K562 (cell line): ENCODE data around the gene ASIC1. TPM values are rescaled to one million over a fixed set of nuclear protein-coding genes. Genes with fewer than 3 reads are reported as not detected.

Experiments
- ATAC-seq: fragments of 200-7000 bp; cut with Tn5 transposase; 3 replicates; pipeline ENCODE4 v1.9.1; 2020; ENCODE audit warnings: moderate library complexity
- BruUV-seq: library from RNA; stranded (reverse); fragments of 400-500 nt; replicated peaks from 2 replicates; lab custom pipeline; 2021; lab: Mats Ljungman, UMichigan
- CTCF ChIA-PET: fragments of 300-600 bp; formaldehyde crosslinking; extraction: SDS; loops from one replicate; lab custom pipeline; 2021; ENCODE audit warnings: low intra/inter-chr PET ratio; lab: Yijun Ruan, JAX
- POLR2A ChIA-PET: fragments of 300-600, 350-650 bp; sonication (Branson Sonifier 250); formaldehyde crosslinking; extraction: SDS; loops from one replicate; lab custom pipeline; 2021; ENCODE audit warnings: antibody characterized with exemption, inconsistent platforms; lab: Yijun Ruan, JAX
- DNase-seq, 4 experiments: peaks; one replicate each; pipeline versions ENCODE4 v3.0.0 to v3.0.0-alpha.2; 2011 to 2018; ENCODE audit warnings: low spot score in 3 of 4, mixed read lengths in 3 of 4; ENCODE audit errors: extremely low read depth in 1 of 4
- FAIRE-seq: peaks from 2 replicates; lab custom pipeline; 2011; peaks lifted over from hg19 to GRCh38; lab: Jason Lieb, UNC
- H2AFZ ChIP-seq: 2 replicates; pipeline ENCODE4 v1.6.0; 2011; ENCODE audit warnings: low read depth, low read length, control low read depth, inconsistent platforms
- H3K27ac ChIP-seq: fragments of 200-600 bp; 3 replicates; pipeline ENCODE4 v1.8.0; 2011; ENCODE audit warnings: low read depth, mild to moderate bottlenecking, control low read depth, inconsistent platforms, low read length, moderate library complexity, mixed read lengths; ENCODE audit errors: extremely low read depth
- H3K27me3 ChIP-seq, 2 experiments: fragments of 300-600 bp in 1 of 2; 2 replicates in 1 of 2; 3 replicates in 1 of 2; pipeline versions ENCODE4 v1.6.0 to v1.8.0; 2011; ENCODE audit warnings: inconsistent platforms in 2 of 2, low read length in 2 of 2, mild to moderate bottlenecking in 1 of 2, mixed read lengths in 1 of 2, moderate library complexity in 1 of 2; ENCODE audit not compliant: control insufficient read depth in 2 of 2, insufficient read depth in 2 of 2
- H3K36me3 ChIP-seq: fragments of 300-600 bp; 3 replicates; pipeline ENCODE4 v1.8.0; 2011; ENCODE audit warnings: mild to moderate bottlenecking, low read length, inconsistent platforms; ENCODE audit not compliant: control insufficient read depth, insufficient read depth
- H3K4me1 ChIP-seq, 2 experiments: fragments of 200-600 bp in 1 of 2; replicated peaks in 1 of 2; 2 replicates in 1 of 2; 3 replicates in 1 of 2; pipeline versions ENCODE4 v1.5.1 to v1.8.0; 2011; ENCODE audit warnings: inconsistent platforms in 2 of 2, low read length in 2 of 2, mild to moderate bottlenecking in 1 of 2, mixed read lengths in 1 of 2, moderate library complexity in 1 of 2; ENCODE audit not compliant: control insufficient read depth in 2 of 2, insufficient read depth in 2 of 2
- H3K4me2 ChIP-seq: 2 replicates; pipeline ENCODE4 v1.6.1; 2011; ENCODE audit warnings: low read length, control low read depth, inconsistent platforms, mixed read lengths; ENCODE audit not compliant: insufficient read depth
- H3K4me3 ChIP-seq: fragments of 200-600 bp; sonication (generic), shearing (Covaris generic); 2 replicates; pipeline ENCODE4 v1.5.1; 2016; ENCODE audit warnings: control low read depth, inconsistent platforms
- H3K79me2 ChIP-seq: fragments of 200-600 bp; 3 replicates; pipeline ENCODE4 v1.8.0; 2011; ENCODE audit warnings: low read length, inconsistent platforms; ENCODE audit not compliant: control insufficient read depth, insufficient read depth
- H3K9ac ChIP-seq, 2 experiments: 2 replicates each; pipeline versions ENCODE4 v1.6.0 to v1.6.1; 2011; ENCODE audit warnings: low read depth in 2 of 2, low read length in 2 of 2, control low read depth in 1 of 2, inconsistent platforms in 1 of 2, mild to moderate bottlenecking in 1 of 2, mixed read lengths in 1 of 2; ENCODE audit not compliant: insufficient read depth in 1 of 2
- H3K9me1 ChIP-seq: one replicate; pipeline ENCODE4 v1.6.0; 2011; ENCODE audit warnings: inconsistent platforms, mild to moderate bottlenecking, low read length, moderate library complexity; ENCODE audit not compliant: control insufficient read depth, insufficient read depth
- H3K9me3 ChIP-seq: replicated peaks from 2 replicates; pipeline ENCODE4 v1.5.1; 2011; ENCODE audit warnings: low read depth, low read length, inconsistent platforms; ENCODE audit not compliant: control insufficient read depth, insufficient read depth
- H4K20me1 ChIP-seq: replicated peaks from 2 replicates; pipeline ENCODE4 v1.6.1; 2011; ENCODE audit warnings: low read length, inconsistent platforms, mixed read lengths; ENCODE audit not compliant: control insufficient read depth, insufficient read depth
- FOXJ2 ChIP-seq: fragments of 200-800 bp; sonication (Bioruptor generic); IDR thresholded peaks from 2 replicates; pipeline ENCODE4 v1.6.1; 2016; ENCODE audit warnings: missing genetic modification characterization, missing compliant biosample characterization
- ILF3 ChIP-seq: fragments of 450-650 bp; IDR thresholded peaks from 2 replicates; pipeline ENCODE4 v1.6.1; 2018; ENCODE audit warnings: antibody characterized with exemption, mild to moderate bottlenecking, moderate library complexity, borderline replicate concordance
- KDM5B ChIP-seq: fragments of 200-600 bp; sonication (generic); IDR thresholded peaks from 2 replicates; pipeline ENCODE4 v1.6.1; 2012; ENCODE audit warnings: low read depth, mild to moderate bottlenecking, moderate library complexity, low read length, control low read depth, inconsistent platforms; ENCODE audit not compliant: insufficient replicate concordance
- NR0B1 ChIP-seq: fragments of 450-650 bp; IDR thresholded peaks from one replicate; pipeline ENCODE4 v1.6.1; 2018; ENCODE audit warnings: mild to moderate bottlenecking, moderate library complexity; ENCODE audit not compliant: partially characterized antibody
- XRCC3 ChIP-seq: fragments of 450-650 bp; IDR thresholded peaks from 2 replicates; pipeline ENCODE4 v1.6.1; 2017; ENCODE audit warnings: mild to moderate bottlenecking, moderate library complexity
- ZC3H11A ChIP-seq: IDR thresholded peaks from 2 replicates; pipeline ENCODE4 v1.6.1; 2012; ENCODE audit warnings: low read depth, low read length, improper control_type of control experiment
- ZEB2 ChIP-seq: fragments of 450-650 bp; IDR thresholded peaks from 2 replicates; pipeline ENCODE4 v1.6.1; 2016
- ZNF3 ChIP-seq: fragments of 250-450 bp; sonication (Bioruptor Pico); IDR thresholded peaks from 2 replicates; pipeline ENCODE4 v1.5.0; 2021; ENCODE audit warnings: mild to moderate bottlenecking, moderate library complexity
- ZSCAN29 ChIP-seq: fragments of 450-650 bp; IDR thresholded peaks from 2 replicates; pipeline ENCODE4 v1.6.1; 2017
- WGBS: fragments of 100-300 bp; shearing (Covaris generic); methylation state at CpG from one replicate; pipeline ENCODE4 v1.1.6; 2016; ENCODE audit warnings: low coverage, mixed read lengths; ENCODE audit not compliant: insufficient coverage; ENCODE audit errors: missing lambda C conversion rate; 5-methylcytosine and 5-hydroxymethylcytosine counted together
- in situ Hi-C: fragments of 300-500 bp; cut with MboI; formaldehyde crosslinking; loops from 4 replicates; pipeline ENCODE4 v1.15.0; 2018; ENCODE audit warnings: inconsistent platforms, mixed read lengths
- intact Hi-C: fragments of 100-400 bp; cut with micrococcal nuclease; formaldehyde crosslinking; loops from 2 replicates; pipeline ENCODE4 v1.14.2; 2022
- polyA plus RNA-seq, 8 experiments: library from polyadenylated mRNA; depleted of rRNA in 4 of 8; stranded (reverse) in 5 of 8; unstranded in 3 of 8; fragments of >200 nt; fragmentation: Nextera tagmentation in 2 of 8; fragmentation: Illumina TruSeq in 1 of 8; extraction: Ambion mirVana in 2 of 8; extraction: Trizol in 1 of 8; gene quantifications; 2 replicates each; pipeline versions ENCODE4 v1.2.1 to v1.2.3, GENCODE V29; 2011 to 2014; ENCODE audit warnings: inconsistent platforms in 1 of 8, missing spikeins in 1 of 8
- total RNA-seq, 7 experiments: library from RNA; depleted of rRNA in 6 of 7; stranded (reverse); fragments of >200 nt in 6 of 7; fragmentation: Illumina TruSeq in 2 of 7; extraction: Trizol in 2 of 7; gene quantifications; 2 replicates each; pipeline versions ENCODE4 v1.2.1 to v1.2.3, GENCODE V29; 2011 to 2021; ENCODE audit warnings: low replicate concordance in 1 of 7
- TF ChIP-seq, protein P1 (sequence below): fragments of 200-800 bp; sonication (Bioruptor generic); IDR thresholded peaks from 2 replicates; pipeline ENCODE4 v1.6.1; 2017; ENCODE audit warnings: missing genetic modification characterization, missing compliant biosample characterization

ASIC1 gene
- total and polyA plus RNA-seq, 9 of the 15 experiments (the other 6 are each of a cell fraction or from before 2014, with no cell fraction given): 0.01 to 1.7 (median 0.45) TPM

DNA sequence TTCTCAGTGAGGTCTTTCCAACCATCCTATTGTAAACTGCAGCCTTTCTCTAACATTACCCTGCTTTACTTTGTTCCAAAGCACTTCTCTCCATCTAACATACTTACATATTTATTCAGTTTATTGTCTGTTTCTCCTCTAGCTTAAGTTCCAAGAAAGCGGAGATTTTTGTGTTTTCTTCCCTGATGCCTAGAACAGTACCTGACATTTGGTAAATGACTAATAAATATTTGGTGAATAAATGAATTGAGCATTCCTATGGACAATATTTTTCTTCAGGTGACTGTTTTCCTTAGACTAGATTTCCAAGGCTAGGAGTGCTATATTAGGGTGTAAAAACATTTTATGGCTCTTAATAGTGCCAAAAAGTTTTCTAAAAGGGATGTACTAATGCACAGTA lies 34.5 kb upstream of the ASIC1 start:
- Histone ChIP-seq H2AFZ (no peak overlapping the region), H3K4me1 (peaks cover 12 to 18% of the 10 kb centered on the region in 2 experiments; a peak in 4 of 5 replicates), H3K79me2 (peaks cover 74% of the 10 kb centered on the region), H3K4me2 (0 out of 2 replicates have a peak overlapping the region, but pooled peaks have one; percentile 98), H3K27me3 (no peaks in the 10 kb centered on the region), H4K20me1 (0 out of 2 replicates have a peak, but pooled peaks cover 4% of the 10 kb centered on the region), H3K9ac (no peak overlapping the region; a peak in 1 of 4 replicates), H3K9me3 (no peaks in the 10 kb centered on the region), H3K36me3 (peaks cover 32% of the 10 kb centered on the region; the same call in 2 of the 3 replicates), H3K4me3 (no peak overlapping the region), H3K9me1 (no peaks in the 10 kb centered on the region), H3K27ac (no peak overlapping the region)
- ChIA-PET POLR2A (no interaction called here), CTCF (no interaction called here)
- no peak for ATAC-seq
- in situ Hi-C loops: no loop called here
- intact Hi-C loops: no loop called here
- 86% methylated on average over 1 of the region's 1 CpG for WGBS
- BruUV-seq: no TSS peak
- no peak for TF ChIP-seq ZC3H11A
- peak; percentile 64 for TF ChIP-seq ZNF3
- DNase-seq: no peak
- FAIRE-seq: no peak

GRCh38 chr12:50024227-50024626 lies 33.2 kb upstream of the ASIC1 start:
- no peak for ATAC-seq
- FAIRE-seq: no peak
- Histone ChIP-seq H3K4me2 (peak overlapping the region; percentile 98), H3K4me1 (peaks cover 9 to 13% of the 10 kb centered on the region in 2 experiments; a peak in 4 of 5 replicates), H3K9me3 (no peaks in the 10 kb centered on the region), H3K4me3 (peak overlapping the region; percentile 71), H4K20me1 (no peaks in the 10 kb centered on the region), H3K9me1 (no peaks in the 10 kb centered on the region), H3K79me2 (peaks cover 61% of the 10 kb centered on the region), H3K27ac (peak overlapping the region; percentile 89), H2AFZ (no peak overlapping the region), H3K36me3 (peaks cover 25% of the 10 kb centered on the region; the same call in 2 of the 3 replicates), H3K27me3 (no peaks in the 10 kb centered on the region), H3K9ac (peak overlapping the region in 1 of 2 experiments; percentile 88; a peak in 2 of 4 replicates)
- DNase-seq: no peak
- ChIA-PET CTCF (interaction anchor here (0.6 kb wide), 1 partner anchor 238 kb away, joined by 3 read pairs; no protein-coding TSS in a partner anchor), POLR2A (interaction anchor here (0.7 to 1.7 kb wide), 2 partner anchors 15 to 60 kb away, joined by 3 to 5 read pairs; no protein-coding TSS in a partner anchor)
- 12% methylated on average over 8 of the region's 8 CpGs for WGBS
- BruUV-seq: no TSS peak
- intact Hi-C loops: no loop called here
- in situ Hi-C loops: no loop called here
- TF ChIP-seq ILF3: no peak
- TF ChIP-seq, protein P1, sequence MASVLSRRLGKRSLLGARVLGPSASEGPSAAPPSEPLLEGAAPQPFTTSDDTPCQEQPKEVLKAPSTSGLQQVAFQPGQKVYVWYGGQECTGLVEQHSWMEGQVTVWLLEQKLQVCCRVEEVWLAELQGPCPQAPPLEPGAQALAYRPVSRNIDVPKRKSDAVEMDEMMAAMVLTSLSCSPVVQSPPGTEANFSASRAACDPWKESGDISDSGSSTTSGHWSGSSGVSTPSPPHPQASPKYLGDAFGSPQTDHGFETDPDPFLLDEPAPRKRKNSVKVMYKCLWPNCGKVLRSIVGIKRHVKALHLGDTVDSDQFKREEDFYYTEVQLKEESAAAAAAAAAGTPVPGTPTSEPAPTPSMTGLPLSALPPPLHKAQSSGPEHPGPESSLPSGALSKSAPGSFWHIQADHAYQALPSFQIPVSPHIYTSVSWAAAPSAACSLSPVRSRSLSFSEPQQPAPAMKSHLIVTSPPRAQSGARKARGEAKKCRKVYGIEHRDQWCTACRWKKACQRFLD (CRISPR knock-in tag): 0 out of 2 replicates have a peak, but pooled peaks have one; percentile 6
- TF ChIP-seq ZSCAN29: no peak
- no peak for TF ChIP-seq KDM5B
- TF ChIP-seq NR0B1: no peak
- no peak for TF ChIP-seq XRCC3
- TF ChIP-seq ZEB2: no peak
- no peak for TF ChIP-seq FOXJ2 (tag)
